Left cardiac atrium (tissue), 4 donors: ENCODE results near the gene PCCB. TPM values are rescaled to one million over a fixed set of nuclear protein-coding genes. Genes with fewer than 3 reads are reported as not detected.
"Not testable (repeated sequence)": the region's sequence is repeated elsewhere in the genome, so short reads cannot be mapped to it uniquely, and the experiment has no call there.

Experiments used
- ATAC-seq, 2 donors: fragments of 200-7000 bp; cut with Tn5 transposase; one replicate each; pipeline ENCODE4 v1.9.1; 2020; ENCODE audit warnings: mild to moderate bottlenecking in 2 of 2, moderate library complexity in 2 of 2
- DNase-seq: peaks from one replicate; pipeline ENCODE4 v3.0.0-alpha.2; 2020
- intact Hi-C, 2 donors: fragments of 100-400 bp; cut with DNase I; formaldehyde crosslinking; loops; one replicate each; pipeline versions ENCODE4 v1.14.1 to v1.15.1; 2022 to 2023
- total RNA-seq, 2 donors: library from RNA; stranded (reverse); fragmentation: NEBNext Ultra II Directional; extraction: Animal tissue kit (Norgen Biotek cat#: 25700); gene quantifications; one replicate each; pipeline ENCODE4 v1.2.1, GENCODE V29; 2021
- donor health status: DM: no; HTN: yes; CAD: no.
- donor health status: DM: no; HTN: yes; CAD: no; lungs with severe emphysema.
- donor health status: DM: yes; HTN: yes; CAD: no.
- donor health status: Dilated cardiomyopathy.

PCCB gene
- total RNA-seq, 2 donors from 2014 or later = 67.7 to 70.8 TPM

DNA sequence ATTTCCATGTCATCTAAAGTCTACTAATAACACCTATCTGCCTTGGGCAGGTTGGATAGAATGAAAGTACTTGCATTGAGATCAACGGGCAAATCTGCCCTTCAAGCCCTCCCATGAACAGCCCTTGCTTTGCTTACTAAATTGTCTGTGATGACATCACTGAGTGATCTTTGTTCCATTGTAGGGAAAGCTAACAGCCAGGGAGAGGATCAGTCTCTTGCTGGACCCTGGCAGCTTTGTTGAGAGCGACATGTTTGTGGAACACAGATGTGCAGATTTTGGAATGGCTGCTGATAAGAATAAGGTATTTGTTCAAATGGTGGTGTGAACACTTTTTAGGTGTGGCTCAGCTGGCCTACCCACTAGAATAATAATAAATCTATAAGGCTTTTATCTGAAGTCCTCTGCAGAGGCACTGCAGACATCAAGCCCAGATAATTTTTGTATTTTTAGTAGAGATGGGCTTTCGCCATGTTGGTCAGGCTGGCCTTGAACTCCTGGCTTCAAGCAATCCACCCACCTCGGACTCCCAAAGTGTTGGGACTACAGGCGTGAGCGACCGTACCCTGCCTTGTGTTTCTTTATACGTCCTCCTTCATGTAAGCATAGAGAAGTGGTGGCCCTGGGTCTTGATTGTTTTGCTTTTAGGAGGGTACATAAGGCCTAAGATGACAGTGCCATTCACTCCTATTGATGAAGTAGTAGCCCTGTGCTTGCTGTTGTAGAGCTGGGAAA lies 5.7 kb downstream of the PCCB start:
- intact Hi-C loops = loop anchor here in 1 of 2 donors (10.0 kb wide), 1 partner anchor 171 kb away; no protein-coding TSS in a partner anchor
- no peak for ATAC-seq

DNA sequence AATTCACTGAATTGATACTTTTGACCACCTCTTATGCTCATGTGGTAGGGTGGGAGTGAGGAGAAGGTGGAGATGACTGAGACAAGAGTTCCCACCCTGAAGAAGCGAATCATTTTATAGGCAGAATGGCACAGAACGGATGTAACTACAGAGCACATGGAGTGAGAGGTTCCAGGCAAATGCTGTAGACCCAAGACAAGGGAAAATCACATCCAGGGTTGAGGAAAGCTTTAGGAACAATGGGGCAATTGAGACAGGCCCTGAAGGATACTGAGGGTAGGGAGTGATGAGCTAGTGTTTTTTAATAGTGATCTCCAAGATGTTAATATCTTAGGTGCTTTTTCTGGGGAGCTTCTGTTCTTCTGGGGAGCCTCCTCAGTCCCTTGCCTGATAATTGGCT lies 8.1 kb downstream of the PCCB start:
- no peak for ATAC-seq
- intact Hi-C loops = loop anchor here in 1 of 2 donors (10.0 kb wide), 1 partner anchor 173 kb away; no protein-coding TSS in a partner anchor
- no peak for DNase-seq

More for the DNA sequence above, 5.7 kb downstream of the PCCB start:
- no peak for DNase-seq

DNA sequence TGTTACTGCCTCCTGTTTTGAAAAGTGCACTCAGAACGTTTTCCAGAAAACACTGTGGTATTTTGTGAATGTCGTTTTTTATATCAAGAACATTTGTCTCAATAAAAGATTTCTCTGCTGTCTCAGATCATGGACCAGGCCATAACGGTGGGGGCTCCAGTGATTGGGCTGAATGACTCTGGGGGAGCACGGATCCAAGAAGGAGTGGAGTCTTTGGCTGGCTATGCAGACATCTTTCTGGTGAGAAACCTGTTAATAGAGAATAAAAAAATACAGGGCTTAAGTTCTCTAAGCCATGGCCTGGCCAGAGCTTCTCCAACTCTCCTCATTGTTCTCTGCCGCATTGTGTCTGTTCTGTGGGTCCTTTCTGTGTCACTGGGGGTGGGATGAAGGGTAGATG lies 11.7 kb downstream of the PCCB start:
- DNase-seq = no peak
- intact Hi-C loops = no loop called here
- ATAC-seq = no peak

DNA sequence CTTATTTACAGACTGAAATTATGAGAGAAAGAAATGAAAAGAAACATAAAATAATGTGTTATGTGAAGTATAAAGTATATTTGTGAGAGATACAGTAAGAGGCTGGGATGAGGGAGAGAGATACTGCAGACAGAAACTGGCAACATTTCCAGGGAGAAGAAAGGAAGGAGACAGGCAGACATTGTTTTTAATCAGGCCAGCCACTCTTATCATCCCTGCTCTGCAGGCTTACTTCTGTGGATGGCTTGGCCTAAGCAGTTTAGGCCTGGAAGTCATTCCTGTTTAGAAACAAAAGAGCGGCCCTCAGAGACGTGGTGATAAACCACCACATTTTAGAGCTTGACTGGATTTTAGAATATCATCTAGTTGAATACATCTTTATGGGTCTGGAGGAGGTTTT lies 12.4 kb downstream of the PCCB start:
- intact Hi-C loops = no loop called here
- ATAC-seq = peak; percentile 55 to 64
- DNase-seq = no peak

DNA sequence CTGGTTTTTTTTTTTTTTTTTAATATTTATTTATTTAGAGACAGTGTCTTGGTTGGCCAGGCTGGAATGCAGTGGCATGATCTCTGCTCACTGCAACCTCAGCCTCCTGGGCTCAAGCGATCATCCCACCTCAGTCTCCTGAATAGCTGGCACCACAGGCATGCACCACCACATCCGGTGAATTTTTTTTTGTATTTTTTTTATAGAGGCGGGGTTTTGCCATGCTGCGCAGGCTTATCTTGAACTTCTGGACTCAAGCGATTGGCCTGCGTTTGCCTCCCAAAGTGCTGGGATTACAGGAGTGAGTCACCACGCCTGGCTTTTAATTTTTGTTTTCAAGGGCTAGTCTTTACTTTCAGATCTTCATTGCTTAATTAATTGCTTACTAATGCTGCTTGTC lies 13.1 kb downstream of the PCCB start:
- ATAC-seq = no peak
- DNase-seq = no peak
- intact Hi-C loops = no loop called here

DNA sequence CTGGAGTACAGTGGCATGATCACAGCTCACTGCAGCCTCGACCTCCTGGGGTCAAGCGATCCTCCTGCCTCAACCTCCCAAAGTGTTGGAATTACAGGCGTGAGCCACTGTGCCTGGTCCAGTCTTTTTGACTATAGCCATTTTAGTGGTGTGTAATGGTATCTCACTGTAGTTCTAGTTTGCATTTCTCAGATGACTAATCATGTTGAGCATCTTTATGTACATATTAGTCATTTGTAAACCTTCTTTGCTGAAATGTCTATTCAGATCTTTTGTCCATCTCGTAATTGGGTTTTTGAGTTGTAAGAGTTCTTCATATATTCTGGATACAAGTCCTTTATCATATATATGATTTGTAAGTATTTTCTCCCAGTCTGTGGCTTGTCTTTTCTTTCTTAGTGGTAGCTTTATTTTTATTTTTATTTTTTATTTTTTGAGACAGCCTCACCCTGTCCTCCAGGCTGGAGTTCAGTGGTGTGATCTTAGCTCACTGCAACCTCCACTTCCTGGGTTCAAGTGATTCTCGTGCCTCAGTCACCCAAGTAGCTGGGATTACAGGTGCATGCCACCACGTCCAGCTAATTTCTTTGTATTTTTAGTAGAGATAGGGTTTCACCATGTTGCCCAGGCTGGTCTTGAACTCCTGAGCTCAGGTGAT lies 16.5 kb downstream of the PCCB start:
- DNase-seq, intact Hi-C loops, ATAC-seq: not testable (repeated sequence)

DNA sequence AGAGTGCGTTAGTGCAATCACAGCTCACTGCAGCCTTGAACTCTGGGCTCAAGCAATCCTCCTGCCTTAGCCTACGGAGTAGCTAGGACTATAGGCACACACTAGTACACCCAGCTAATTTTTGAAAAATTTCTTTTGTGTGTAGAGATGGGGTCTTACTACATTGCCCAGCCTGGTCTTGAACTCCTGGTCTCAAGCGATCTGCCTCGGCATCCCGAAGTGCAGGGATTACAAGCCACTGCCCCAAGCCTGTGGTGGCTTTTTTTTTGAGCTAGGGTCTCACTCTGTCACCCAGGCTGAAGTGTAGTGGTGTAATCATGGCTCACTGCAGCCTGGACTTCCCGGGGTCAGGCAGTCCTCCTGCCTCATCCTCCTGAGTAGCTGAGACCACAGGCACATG lies 17.1 kb downstream of the PCCB start:
- intact Hi-C loops = no loop called here

DNA sequence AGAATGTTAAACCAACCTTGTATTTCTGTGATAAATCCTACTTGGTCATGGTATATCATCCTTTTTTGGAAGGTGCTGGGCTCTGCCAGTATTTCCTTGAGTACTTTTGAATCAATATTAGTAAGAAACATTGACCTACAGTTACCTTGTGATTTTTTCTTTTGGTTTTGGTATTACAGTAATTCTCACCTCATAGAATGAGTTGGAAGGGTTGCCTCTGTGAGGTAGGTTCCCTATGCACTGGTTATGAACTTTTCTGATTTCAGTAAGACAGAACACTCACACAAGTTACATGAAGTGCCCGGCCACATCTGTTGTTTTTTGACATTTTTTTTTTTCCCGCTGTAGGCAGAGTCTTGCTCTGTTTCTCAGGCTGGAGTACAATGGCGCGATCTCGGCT lies 20.0 kb downstream of the PCCB start:
- DNase-seq = no peak
- no peak for ATAC-seq
- intact Hi-C loops = no loop called here

More for the DNA sequence above, 17.1 kb downstream of the PCCB start:
- no peak for ATAC-seq
- DNase-seq = no peak

DNA sequence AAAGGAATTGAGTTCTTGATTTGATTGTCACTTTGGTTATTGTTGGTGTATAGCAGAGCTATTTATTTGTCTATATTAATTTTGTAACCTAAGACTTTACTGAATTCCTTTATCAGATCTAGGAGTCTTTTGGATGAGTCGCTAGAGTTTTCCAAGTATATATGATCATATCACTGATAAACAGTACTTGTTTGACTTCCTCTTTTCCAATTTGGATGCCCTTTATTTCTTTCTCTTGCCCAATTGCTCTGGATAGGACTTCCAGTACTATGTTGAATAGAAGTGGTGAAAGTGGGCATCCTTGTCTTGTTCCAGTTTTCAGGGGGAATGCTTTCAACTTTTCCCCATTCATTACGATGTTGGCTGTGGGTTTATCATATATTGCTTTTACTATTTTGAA lies 21.5 kb downstream of the PCCB start:
- ATAC-seq, intact Hi-C loops, DNase-seq: not testable (repeated sequence)

DNA sequence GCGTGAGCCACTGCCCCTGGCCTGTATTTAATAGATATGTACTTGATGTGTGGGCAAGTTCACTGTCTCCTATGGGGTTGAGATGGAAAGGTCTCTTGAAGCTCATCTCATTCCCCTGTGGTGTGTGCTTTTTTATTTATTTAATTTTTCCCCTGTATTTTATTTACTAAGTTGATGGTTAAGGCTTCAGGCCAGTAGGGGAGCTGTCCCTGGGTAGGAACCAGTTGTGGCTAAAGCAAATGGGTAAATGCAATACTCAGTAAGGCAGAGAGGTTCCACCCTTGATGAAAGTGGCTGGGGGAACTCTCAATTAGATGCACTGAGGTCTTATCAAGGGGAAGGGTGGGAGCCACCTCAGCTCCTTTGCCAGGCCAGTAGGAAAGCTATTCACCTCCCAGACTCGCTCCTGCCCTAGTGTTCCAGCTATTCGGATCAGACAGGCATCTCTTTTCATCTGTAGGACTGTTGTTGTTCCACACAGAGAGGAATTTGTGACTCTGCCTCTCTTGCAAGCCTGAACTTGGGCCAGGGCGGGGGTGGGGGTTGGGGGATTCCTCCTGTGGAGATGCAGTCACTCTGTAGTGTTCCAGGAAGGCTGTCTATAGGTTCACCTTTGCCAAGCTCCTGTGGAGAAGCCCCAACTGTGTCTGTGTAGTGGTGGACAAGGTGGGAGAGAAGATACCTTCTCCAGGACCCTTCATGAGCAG lies 26.1 kb downstream of the PCCB start:
- intact Hi-C loops = no loop called here
- ATAC-seq = no peak
- no peak for DNase-seq

DNA sequence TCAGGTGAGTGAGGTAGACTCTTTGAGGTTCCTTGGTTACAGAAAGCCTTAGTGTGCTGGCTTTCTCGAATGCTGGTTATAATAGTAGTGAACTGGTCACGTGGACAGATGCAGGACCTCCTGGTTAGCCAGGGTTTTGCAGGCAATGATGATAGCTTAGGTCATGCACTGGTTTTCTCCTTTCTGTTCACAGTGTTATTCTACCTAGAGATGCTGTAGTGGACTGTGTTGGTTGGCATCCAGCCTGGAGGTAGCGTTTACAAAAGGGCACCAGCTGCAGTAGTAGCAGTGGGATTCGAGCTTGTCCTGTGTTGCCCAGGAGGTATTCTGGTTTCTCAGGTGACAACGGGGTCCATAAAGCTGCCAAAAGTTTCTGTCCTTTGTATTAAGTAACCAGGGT lies 27.0 kb downstream of the PCCB start:
- intact Hi-C loops = no loop called here
- ATAC-seq = no peak

DNA sequence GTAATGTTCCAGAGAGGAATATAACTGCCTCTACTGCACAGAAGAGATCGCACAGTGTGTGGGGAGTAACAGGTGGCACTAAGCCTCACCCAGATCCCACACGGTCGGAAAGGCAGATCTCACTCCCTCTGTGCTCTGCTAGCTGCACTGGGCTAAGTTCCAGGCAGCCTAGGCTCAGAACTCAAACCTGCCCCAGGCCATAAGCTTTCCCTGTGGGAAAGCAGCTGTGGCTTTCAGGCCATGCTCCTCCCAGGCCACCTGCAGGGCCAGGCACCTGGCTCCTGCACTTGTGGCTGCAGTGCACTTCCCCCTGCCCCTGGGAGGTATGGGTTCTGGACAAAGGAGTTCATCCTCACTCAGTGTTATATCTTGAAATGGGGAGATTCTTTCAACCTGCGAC lies 27.5 kb downstream of the PCCB start:
- intact Hi-C loops = no loop called here
- ATAC-seq (no peak), DNase-seq (no peak)

More for the DNA sequence above, 27.0 kb downstream of the PCCB start:
- no peak for DNase-seq

DNA sequence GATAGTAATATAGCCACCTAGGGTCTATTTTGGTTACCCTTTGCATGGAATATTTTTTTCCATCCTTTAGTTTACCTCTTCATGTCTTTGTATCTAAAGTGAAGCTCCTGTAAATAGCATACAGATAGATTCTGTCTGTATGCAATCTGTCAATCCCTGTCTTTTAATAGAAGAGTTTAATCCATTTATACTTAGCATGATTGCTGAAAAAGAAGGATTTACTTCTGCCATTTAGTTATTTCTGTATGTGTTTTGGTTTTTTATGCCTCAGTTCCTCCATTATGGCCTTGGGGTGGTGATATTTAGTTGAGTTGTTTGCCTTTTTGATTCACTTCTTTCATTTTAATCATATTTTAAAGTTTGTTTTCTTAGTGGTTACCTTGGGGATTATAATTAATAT lies 29.0 kb downstream of the PCCB start:
- ATAC-seq = no peak
- intact Hi-C loops = no loop called here
- no peak for DNase-seq

DNA sequence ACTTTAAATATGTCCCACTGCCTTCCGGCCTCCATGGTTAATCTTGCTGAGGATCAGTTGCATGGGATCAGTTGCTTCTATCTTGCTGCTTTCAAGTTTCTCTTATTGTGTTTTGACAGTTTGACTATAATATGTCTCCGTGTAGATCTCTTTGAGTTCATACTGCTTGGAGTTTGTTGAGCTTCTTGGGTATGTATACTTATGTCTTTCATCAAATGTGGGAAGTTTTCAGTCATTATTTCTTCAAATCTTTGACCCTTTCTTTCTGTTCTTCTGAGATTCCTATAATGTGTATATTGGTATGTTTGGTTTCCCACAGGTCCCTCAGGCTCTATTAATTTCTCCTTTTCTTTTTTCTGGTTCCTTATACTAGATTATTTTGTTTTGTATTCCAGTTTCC lies 30.8 kb downstream of the PCCB start:
- ATAC-seq (no peak), DNase-seq (no peak)
- intact Hi-C loops = no loop called here

DNA sequence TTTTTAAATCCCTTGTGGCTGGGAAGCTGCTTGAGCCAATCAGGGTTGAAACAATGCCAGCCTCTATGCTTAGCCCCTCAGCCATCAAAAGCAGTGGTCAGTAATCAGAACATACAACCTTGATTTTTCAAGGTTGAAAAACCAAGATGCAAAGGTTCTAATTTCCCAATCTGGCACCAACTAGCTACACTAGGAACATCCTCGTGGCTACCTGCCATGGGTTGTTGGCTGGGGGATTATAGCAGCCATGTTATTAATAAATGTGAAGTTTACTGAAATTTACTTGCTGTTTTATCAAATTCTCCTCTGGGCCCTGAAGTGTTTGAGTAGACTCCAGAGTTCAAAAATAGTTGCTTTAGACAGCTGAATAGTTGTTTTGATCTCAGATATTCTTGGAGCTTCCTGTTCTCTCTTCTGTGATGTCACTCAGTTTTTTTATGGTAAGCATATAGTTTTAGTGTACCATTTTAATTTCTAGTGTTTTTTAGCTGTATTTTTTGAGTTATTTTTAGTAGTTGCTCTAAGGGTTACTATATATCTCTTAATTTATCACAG lies 31.9 kb downstream of the PCCB start:
- ATAC-seq (no peak), DNase-seq (no peak)
- intact Hi-C loops = no loop called here

DNA sequence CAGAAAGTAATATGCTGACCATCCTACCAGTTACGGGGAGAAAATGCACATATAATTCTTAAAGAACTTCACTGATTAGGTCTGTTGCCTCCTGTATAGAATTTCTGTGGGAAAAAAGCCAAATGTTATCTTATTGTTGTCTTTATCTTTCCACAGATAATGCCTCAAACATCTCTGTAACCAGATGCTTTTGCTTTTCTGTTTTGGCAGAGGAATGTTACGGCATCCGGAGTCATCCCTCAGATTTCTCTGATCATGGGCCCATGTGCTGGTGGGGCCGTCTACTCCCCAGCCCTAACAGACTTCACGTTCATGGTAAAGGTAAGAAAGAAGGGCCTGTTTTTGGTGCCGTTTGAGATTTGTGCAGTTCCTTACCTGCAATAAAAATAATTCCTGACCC lies 33.5 kb downstream of the PCCB start:
- no peak for ATAC-seq
- intact Hi-C loops = no loop called here
- DNase-seq = no peak

DNA sequence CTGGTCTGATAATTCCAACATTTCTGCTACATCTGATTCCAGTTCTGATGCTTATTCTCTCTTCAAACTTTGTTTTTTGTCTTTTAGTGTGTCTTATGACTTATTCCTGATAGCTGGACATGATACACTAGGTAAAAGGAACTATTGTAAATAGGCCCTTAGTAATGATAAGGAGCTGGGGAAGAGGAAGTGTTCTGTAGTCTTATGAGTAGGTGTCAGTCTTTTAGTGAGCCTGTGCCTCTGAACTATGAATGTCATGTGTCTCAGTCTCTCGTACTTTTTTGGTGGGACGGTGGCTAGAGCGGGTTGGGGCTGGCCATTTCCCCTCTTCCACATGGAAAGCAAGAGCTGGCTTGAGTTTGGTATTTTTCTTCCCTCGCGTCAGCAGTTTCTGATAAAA lies 41.2 kb downstream of the PCCB start:
- intact Hi-C loops = no loop called here
- DNase-seq (no peak), ATAC-seq (no peak)

DNA sequence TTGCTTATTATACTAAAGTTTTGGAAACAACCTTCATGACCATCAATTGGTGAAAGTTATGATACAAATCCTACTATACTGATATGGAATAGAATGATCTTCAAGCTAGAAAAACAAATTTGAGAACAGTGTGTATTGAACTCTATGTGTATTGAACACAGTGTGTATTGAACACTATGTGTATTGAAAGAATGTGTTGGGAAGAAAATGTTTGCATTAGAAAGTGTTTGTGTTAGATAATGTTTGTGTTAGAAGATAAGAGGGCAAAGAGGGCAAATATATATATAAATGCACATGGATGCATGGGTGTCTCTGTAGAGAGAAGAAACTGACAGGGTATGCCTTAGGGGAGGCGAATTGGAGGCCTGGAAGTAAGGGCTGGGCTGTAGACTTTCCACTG lies 42.4 kb downstream of the PCCB start:
- intact Hi-C loops = no loop called here
- DNase-seq = no peak
- no peak for ATAC-seq

DNA sequence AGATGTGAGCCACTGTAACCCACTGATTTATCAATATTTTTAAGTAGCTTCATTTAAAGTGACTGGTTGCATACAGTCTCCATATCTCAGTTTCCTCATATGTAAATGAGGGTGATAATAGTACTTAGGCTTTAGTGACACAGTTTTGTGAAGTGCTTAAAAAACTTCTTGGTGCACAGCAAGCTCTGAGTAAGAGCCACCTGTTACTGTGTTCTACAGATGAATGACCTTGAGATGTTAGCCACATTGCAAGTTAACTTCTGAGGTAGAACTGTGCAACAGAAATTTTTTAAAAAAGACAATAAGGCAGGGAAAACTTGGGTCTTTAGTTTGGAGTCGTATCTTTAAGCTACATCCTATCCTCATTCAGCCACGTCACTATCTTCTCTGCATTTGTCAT lies 43.1 kb downstream of the PCCB start:
- DNase-seq (no peak), ATAC-seq (no peak)
- intact Hi-C loops = no loop called here

DNA sequence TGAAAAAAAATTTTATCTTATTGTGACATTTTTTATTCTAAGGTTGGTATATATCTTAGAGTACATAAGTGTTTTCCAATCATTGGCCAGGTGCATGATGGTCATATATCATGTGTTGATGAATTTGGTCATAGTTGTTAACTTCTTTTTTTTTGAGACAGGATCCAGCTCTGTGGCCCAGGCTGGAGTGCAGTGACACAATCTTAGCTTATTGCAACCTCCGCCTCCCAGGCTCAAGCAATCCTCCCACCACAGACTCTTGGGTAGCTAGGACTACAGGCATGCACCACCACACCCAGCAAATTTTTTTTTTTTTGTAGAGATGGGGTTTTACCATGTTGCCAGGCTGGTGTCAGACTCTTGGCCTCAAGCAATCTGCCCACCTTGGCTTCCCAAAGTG lies 44.0 kb downstream of the PCCB start:
- intact Hi-C loops = no loop called here
- ATAC-seq (no peak), DNase-seq (no peak)
